ENCODE results near the gene LZTS3. TPM values are rescaled to one million over a fixed set of nuclear protein-coding genes. Genes with fewer than 3 reads are reported as not detected.

Gene LZTS3
- total RNA-seq, 1 experiment from 2014 or later = 32.6 TPM

GRCh38 chr20:3193806-3194616 lies 20.7 kb upstream of the LZTS3 start (continued):
- no peak for TF ChIP-seq AFF4 (CRISPR knock-in tag; IDR thresholded peaks at IDR 0.05; ENCODE audit: borderline replicate concordance)
- no peak for TF ChIP-seq ZBTB43 (CRISPR knock-in tag; IDR thresholded peaks at IDR 0.05)
- no peak for TF ChIP-seq AR (CRISPR knock-in tag; IDR thresholded peaks at IDR 0.05)
- no peak for TF ChIP-seq ZNF317 (CRISPR knock-in tag; IDR thresholded peaks at IDR 0.05; ENCODE audit: borderline replicate concordance, low read depth)
- no peak for TF ChIP-seq CTCF (IDR thresholded peaks at IDR 0.05)
- no peak for TF ChIP-seq HMGA2 (CRISPR knock-in tag; IDR thresholded peaks at IDR 0.05)

- H3K9me3 Mint-ChIP-seq = no peaks in the 10 kb centered on the region
- CTCF ChIA-PET = no interaction called here
- TF ChIP-seq STAT6 (CRISPR knock-in tag; conservative IDR thresholded peaks at IDR 0.05; ENCODE audit: low read depth) (no peak), TCF7 (CRISPR knock-in tag; IDR thresholded peaks at IDR 0.05; ENCODE audit: low read depth) (no peak), EMX1 (CRISPR knock-in tag; IDR thresholded peaks at IDR 0.05) (no peak), RELA (CRISPR knock-in tag; IDR thresholded peaks at IDR 0.05; ENCODE audit: borderline replicate concordance) (no peak), SMAD3 (CRISPR knock-in tag; IDR thresholded peaks at IDR 0.05; ENCODE audit: borderline replicate concordance) (no peak), JAZF1 (CRISPR knock-in tag; IDR thresholded peaks at IDR 0.05) (no peak), MXD4 (CRISPR knock-in tag; IDR thresholded peaks at IDR 0.05; ENCODE audit: borderline replicate concordance) (no peak), CREM (CRISPR knock-in tag; IDR thresholded peaks at IDR 0.05) (no peak), KAT7 (CRISPR knock-in tag; IDR thresholded peaks at IDR 0.05; ENCODE audit: borderline replicate concordance) (no peak), SOX15 (CRISPR knock-in tag; IDR thresholded peaks at IDR 0.05) (no peak), GABPB1 (CRISPR knock-in tag; IDR thresholded peaks at IDR 0.05) (no peak)
- peaks cover 9% of the 10 kb centered on the region for H3K4me1 Mint-ChIP-seq
- no peaks in the 10 kb centered on the region for H3K27me3 Mint-ChIP-seq (ENCODE audit: low read depth)
- ATAC-seq = no peak
- POLR2A ChIA-PET = no interaction called here
- DNase-seq (ENCODE audit: low spot score) = no peak
- H3K4me3 Mint-ChIP-seq = no peak overlapping the region
- no peak overlapping the region for H3K27ac Mint-ChIP-seq
- peaks cover 51% of the 10 kb centered on the region for H3K36me3 Mint-ChIP-seq
These were observed 19.1 kb upstream of the LZTS3 start for GRCh38 chr20:3192226-3193015.

All from WTC11 (cell line).